GM03348 (cell line): Measurements from ENCODE around the gene C1orf122.
A peak's percentile ranks its signal among the peaks of the same experiment; 100 is the strongest.

Experiments used
- DNase-seq: peaks from one replicate; pipeline ENCODE4 v3.0.0; 2012; ENCODE audit warnings: low spot score

Gene C1orf122

GRCh38 chr1:37797750-37798345 is 9.7 kb upstream of the C1orf122 start:
- DNase-seq = peak; percentile 51

GRCh38 chr1:37802439-37802838 is 5.2 kb upstream of the C1orf122 start:
- DNase-seq = no peak

- peak; percentile 37 for DNase-seq
Observed at GRCh38 chr1:37807220-37807554, 403 bp upstream of the C1orf122 start.

GRCh38 chr1:37808369-37809319 is 1.1 kb downstream of the C1orf122 start:
- peak; percentile 97 for DNase-seq

- DNase-seq = no peak
Observed at GRCh38 chr1:37809942-37810341, 2.4 kb downstream of the C1orf122 start.

- DNase-seq = peak; percentile 83
Observed at GRCh38 chr1:37811027-37811655, 3.6 kb downstream of the C1orf122 start.

GRCh38 chr1:37813529-37814145 is 6.0 kb downstream of the C1orf122 start:
- no peak for DNase-seq

GRCh38 chr1:37814252-37814651 is 6.7 kb downstream of the C1orf122 start:
- no peak for DNase-seq

GRCh38 chr1:37817481-37817880 is 9.9 kb downstream of the C1orf122 start:
- no peak for DNase-seq

GRCh38 chr1:37821481-37821880 is 13.9 kb downstream of the C1orf122 start:
- no peak for DNase-seq

GRCh38 chr1:37822906-37823815 is 15.6 kb downstream of the C1orf122 start:
- DNase-seq = no peak

- DNase-seq = no peak
Observed at GRCh38 chr1:37824001-37824400, 16.4 kb downstream of the C1orf122 start.

- no peak for DNase-seq
Observed at GRCh38 chr1:37825506-37825905, 17.9 kb downstream of the C1orf122 start.

- DNase-seq = no peak
Observed at GRCh38 chr1:37828410-37829074, 21.0 kb downstream of the C1orf122 start.

- no peak for DNase-seq
Observed at GRCh38 chr1:37831109-37831508, 23.5 kb downstream of the C1orf122 start.

- no peak for DNase-seq
Observed at GRCh38 chr1:37831809-37832208, 24.2 kb downstream of the C1orf122 start.

GRCh38 chr1:37836788-37837187 is 29.2 kb downstream of the C1orf122 start:
- no peak for DNase-seq

GRCh38 chr1:37839676-37840075 is 32.1 kb downstream of the C1orf122 start:
- no peak for DNase-seq

- DNase-seq = no peak
Observed at GRCh38 chr1:37840711-37841110, 33.1 kb downstream of the C1orf122 start.

- no peak for DNase-seq
Observed at GRCh38 chr1:37841652-37842051, 34.1 kb downstream of the C1orf122 start.

- DNase-seq = no peak
Observed at GRCh38 chr1:37844536-37844935, 36.9 kb downstream of the C1orf122 start.
